ENCODE measurements around the gene SIAH3. TPM values are rescaled to one million over a fixed set of nuclear protein-coding genes. Genes with fewer than 3 reads are reported as not detected.

Gene SIAH3
- total and polyA plus RNA-seq, 10 of the 15 experiments (the other 5 are each of a cell fraction or from before 2014, with no cell fraction given), result not detected

DNA sequence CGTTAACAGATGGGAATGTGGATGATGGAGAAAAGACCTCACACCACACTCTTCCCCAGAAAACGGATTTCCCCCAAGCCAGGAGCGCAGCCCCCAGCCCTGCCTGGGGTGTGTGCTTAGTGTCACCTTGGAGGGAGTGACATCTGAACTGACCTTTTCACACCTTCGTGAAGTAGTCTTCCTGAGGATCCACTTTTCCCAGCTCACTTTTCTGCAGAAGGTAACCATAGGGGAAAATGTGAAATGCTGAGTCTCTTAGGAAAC lies 26.2 kb downstream of the SIAH3 start:
- POLR2A ChIA-PET, result no interaction called here

DNA sequence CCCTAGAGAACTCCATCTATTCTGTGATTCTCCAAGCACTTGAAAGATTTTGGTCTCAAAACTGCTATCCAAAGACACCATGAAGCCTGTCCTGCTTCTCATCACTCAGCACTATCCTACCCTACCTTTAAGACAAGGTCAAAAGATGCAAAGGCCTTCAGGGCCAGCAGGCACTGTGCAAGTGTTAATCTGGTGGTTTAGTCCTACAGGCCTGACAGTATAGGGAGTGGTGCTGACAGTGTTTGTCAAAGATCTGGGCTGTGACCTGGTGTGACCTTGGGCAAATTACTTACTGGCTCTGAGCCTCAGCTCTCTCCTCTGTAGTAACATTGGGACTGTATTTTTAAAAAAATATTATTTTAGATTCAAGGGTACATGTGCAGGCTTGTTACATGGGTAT lies 28.0 kb downstream of the SIAH3 start:
- RAD21 ChIA-PET (ENCODE audit: unreplicated experiment), result no interaction called here
- Histone ChIP-seq H3K4me1 (ENCODE audit: control insufficient read depth, insufficient read depth, low read length) (no peaks in the 10 kb centered on the region), H3K9ac (ENCODE audit: control insufficient read depth, insufficient read depth, low read length) (no peak overlapping the region), H3K27ac (ENCODE audit: control insufficient read depth, insufficient read depth) (no peak overlapping the region), H3K79me2 (ENCODE audit: control insufficient read depth, insufficient read depth, low read length) (no peaks in the 10 kb centered on the region), H3K4me2 (ENCODE audit: control insufficient read depth, insufficient read depth) (no peak overlapping the region), H3K36me3 (ENCODE audit: control insufficient read depth in 2 of 2, insufficient read depth in 2 of 2, low read length in 1 of 2) (no peaks in the 10 kb centered on the region), H3K4me3 (no peak overlapping the region), H3K27me3 (replicated peaks in 1 of 2; ENCODE audit: control insufficient read depth in 2 of 2, insufficient read depth in 2 of 2, low read length in 1 of 2) (peaks cover 2 to 5% of the 10 kb centered on the region in 2 experiments; a peak in 3 of 4 replicates), H2AFZ (ENCODE audit: control insufficient read depth, low read depth, low read length) (no peak overlapping the region), H3K9me3 (replicated peaks; ENCODE audit: control insufficient read depth, insufficient read depth, low read length) (no peaks in the 10 kb centered on the region), H4K20me1 (ENCODE audit: control insufficient read depth, insufficient read depth) (no peaks in the 10 kb centered on the region)
- POLR2A ChIA-PET, result no interaction called here
- no peak for FAIRE-seq
- no TSS peak for BruUV-seq (replicated peaks)
- no peak for ATAC-seq
- in situ Hi-C loops (cut with MboI), result no loop called here
- SMC1A ChIA-PET (ENCODE audit: uncharacterized antibody, unreplicated experiment), result no interaction called here
- intact Hi-C loops (cut with micrococcal nuclease; ENCODE audit: unreplicated experiment), result no loop called here
- CTCF ChIA-PET, result interaction anchor here (0.9 kb wide), 1 partner anchor 16 kb away, joined by 3 read pairs; no protein-coding TSS in a partner anchor
- DNase-seq (ENCODE audit: low read depth, low spot score), result no peak
- TF ChIP-seq FOS (IDR thresholded peaks at IDR 0.05; ENCODE audit: borderline replicate concordance, extremely low read depth, insufficient read length), result no peak
- no peak for TF ChIP-seq STAT3 (IDR thresholded peaks at IDR 0.05; ENCODE audit: low read depth, low read length)
- TF ChIP-seq SMAD5 (IDR thresholded peaks at IDR 0.05; ENCODE audit: low read depth), result no peak
- TF ChIP-seq BACH1 (IDR thresholded peaks at IDR 0.05; ENCODE audit: borderline replicate concordance), result no peak
- no peak for TF ChIP-seq IRF4 (IDR thresholded peaks at IDR 0.05; ENCODE audit: low read depth, low read length)
- TF ChIP-seq HDGF (IDR thresholded peaks at IDR 0.05), result no peak
- no peak for TF ChIP-seq EP300 (IDR thresholded peaks at IDR 0.05; ENCODE audit: borderline replicate concordance in 1 of 2, control insufficient read depth in 1 of 2, low read depth in 2 of 2, low read length in 2 of 2)
- TF ChIP-seq SIN3A (IDR thresholded peaks at IDR 0.05; ENCODE audit: low read depth, low read length), result no peak
- TF ChIP-seq SMC3 (IDR thresholded peaks at IDR 0.05; ENCODE audit: borderline replicate concordance, low read length), result no peak
- no peak for TF ChIP-seq YBX1 (IDR thresholded peaks at IDR 0.05)
- TF ChIP-seq, protein P1, sequence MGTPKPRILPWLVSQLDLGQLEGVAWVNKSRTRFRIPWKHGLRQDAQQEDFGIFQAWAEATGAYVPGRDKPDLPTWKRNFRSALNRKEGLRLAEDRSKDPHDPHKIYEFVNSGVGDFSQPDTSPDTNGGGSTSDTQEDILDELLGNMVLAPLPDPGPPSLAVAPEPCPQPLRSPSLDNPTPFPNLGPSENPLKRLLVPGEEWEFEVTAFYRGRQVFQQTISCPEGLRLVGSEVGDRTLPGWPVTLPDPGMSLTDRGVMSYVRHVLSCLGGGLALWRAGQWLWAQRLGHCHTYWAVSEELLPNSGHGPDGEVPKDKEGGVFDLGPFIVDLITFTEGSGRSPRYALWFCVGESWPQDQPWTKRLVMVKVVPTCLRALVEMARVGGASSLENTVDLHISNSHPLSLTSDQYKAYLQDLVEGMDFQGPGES (IDR thresholded peaks at IDR 0.05), result no peak
- TF ChIP-seq, protein P2, sequence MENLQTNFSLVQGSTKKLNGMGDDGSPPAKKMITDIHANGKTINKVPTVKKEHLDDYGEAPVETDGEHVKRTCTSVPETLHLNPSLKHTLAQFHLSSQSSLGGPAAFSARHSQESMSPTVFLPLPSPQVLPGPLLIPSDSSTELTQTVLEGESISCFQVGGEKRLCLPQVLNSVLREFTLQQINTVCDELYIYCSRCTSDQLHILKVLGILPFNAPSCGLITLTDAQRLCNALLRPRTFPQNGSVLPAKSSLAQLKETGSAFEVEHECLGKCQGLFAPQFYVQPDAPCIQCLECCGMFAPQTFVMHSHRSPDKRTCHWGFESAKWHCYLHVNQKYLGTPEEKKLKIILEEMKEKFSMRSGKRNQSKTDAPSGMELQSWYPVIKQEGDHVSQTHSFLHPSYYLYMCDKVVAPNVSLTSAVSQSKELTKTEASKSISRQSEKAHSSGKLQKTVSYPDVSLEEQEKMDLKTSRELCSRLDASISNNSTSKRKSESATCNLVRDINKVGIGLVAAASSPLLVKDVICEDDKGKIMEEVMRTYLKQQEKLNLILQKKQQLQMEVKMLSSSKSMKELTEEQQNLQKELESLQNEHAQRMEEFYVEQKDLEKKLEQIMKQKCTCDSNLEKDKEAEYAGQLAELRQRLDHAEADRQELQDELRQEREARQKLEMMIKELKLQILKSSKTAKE (IDR thresholded peaks at IDR 0.05; ENCODE audit: low read depth, poor library complexity, severe bottlenecking), result no peak
- TF ChIP-seq MYC (IDR thresholded peaks at IDR 0.05; ENCODE audit: insufficient read depth, insufficient read length, insufficient replicate concordance, low read length, severe bottlenecking), result no peak
- no peak for TF ChIP-seq KDM1A (IDR thresholded peaks at IDR 0.05; ENCODE audit: borderline replicate concordance)
- no peak for TF ChIP-seq NBN (IDR thresholded peaks at IDR 0.05)
- no peak for TF ChIP-seq POU2F2 (IDR thresholded peaks at IDR 0.05; ENCODE audit: borderline replicate concordance, low read depth, low read length)
- TF ChIP-seq ZZZ3 (IDR thresholded peaks at IDR 0.05; ENCODE audit: control insufficient read depth, insufficient read length, low read depth), result no peak

More for the DNA sequence above, 26.2 kb downstream of the SIAH3 start:
- no peaks in the 10 kb centered on the region for H4K20me1 ChIP-seq (ENCODE audit: control insufficient read depth, insufficient read depth)
- ATAC-seq, result no peak
- ChIA-PET CTCF (interaction anchor here (0.7 to 2.2 kb wide), 3 partner anchors 18 to 466 kb away, joined by 3 to 7 read pairs (median 7); no protein-coding TSS in a partner anchor), SMC1A (ENCODE audit: uncharacterized antibody, unreplicated experiment) (interaction anchor here (1.1 to 1.6 kb wide), 4 partner anchors 8 to 23 kb away, joined by 3 to 5 read pairs (median 4); no protein-coding TSS in a partner anchor), RAD21 (ENCODE audit: unreplicated experiment) (no interaction called here)
- 30% methylated on average over 4 of the region's 4 CpGs for WGBS (ENCODE audit: insufficient coverage, insufficient replicate concordance, low lambda C conversion rate, missing lambda C conversion rate)
- H3K9me3 ChIP-seq (replicated peaks; ENCODE audit: control insufficient read depth, insufficient read depth, low read length), result no peaks in the 10 kb centered on the region
- H3K27ac ChIP-seq (ENCODE audit: control insufficient read depth, insufficient read depth), result no peak overlapping the region
- DNase-seq (ENCODE audit: low read depth, low spot score), result no peak
- in situ Hi-C loops (cut with MboI), result no loop called here
- intact Hi-C loops (cut with micrococcal nuclease; ENCODE audit: unreplicated experiment), result no loop called here
- no TSS peak for BruUV-seq (replicated peaks)
- H3K4me3 ChIP-seq, result no peak overlapping the region
- H3K9ac ChIP-seq (ENCODE audit: control insufficient read depth, insufficient read depth, low read length), result no peak overlapping the region
- no peak for TF ChIP-seq ZBED1 (IDR thresholded peaks at IDR 0.05; ENCODE audit: borderline replicate concordance)
- TF ChIP-seq SMC3 (IDR thresholded peaks at IDR 0.05; ENCODE audit: borderline replicate concordance, low read length), result no peak
- no peak for TF ChIP-seq NR2F1 (conservative IDR thresholded peaks at IDR 0.05)
- FAIRE-seq, result no peak
- no peaks in the 10 kb centered on the region for H3K4me1 ChIP-seq (ENCODE audit: control insufficient read depth, insufficient read depth, low read length)
- peaks cover 2% of the 10 kb centered on the region in 2 experiments; a peak in 2 of 4 replicates for H3K27me3 ChIP-seq (replicated peaks in 1 of 2; ENCODE audit: control insufficient read depth in 2 of 2, insufficient read depth in 2 of 2, low read length in 1 of 2)
- H3K79me2 ChIP-seq (ENCODE audit: control insufficient read depth, insufficient read depth, low read length), result no peaks in the 10 kb centered on the region
- H3K4me2 ChIP-seq (ENCODE audit: control insufficient read depth, insufficient read depth), result no peak overlapping the region
- no peaks in the 10 kb centered on the region for H3K36me3 ChIP-seq (ENCODE audit: control insufficient read depth in 2 of 2, insufficient read depth in 2 of 2, low read length in 1 of 2)
- no peak overlapping the region for H2AFZ ChIP-seq (ENCODE audit: control insufficient read depth, low read depth, low read length)

All from GM12878 (cell line).